ENCODE results near the gene COBLL1.

- TF ChIP-seq CTCF (IDR thresholded peaks at IDR 0.05) = no peak
- TF ChIP-seq POLR2A (IDR thresholded peaks at IDR 0.05) = no peak
Measured at GRCh38 chr2:164746713-164747112, 94.9 kb downstream of the COBLL1 start.

Measured in heart left ventricle (tissue), 13 donors.